Aortic smooth muscle cell (primary cell): Measurements from ENCODE around the gene TNNT1. TPM values are rescaled to one million over a fixed set of nuclear protein-coding genes. Genes with fewer than 3 reads are reported as not detected.

Experiments
- total RNA-seq: library from RNA; depleted of rRNA; stranded (reverse); fragments of >200 nt; gene quantifications from 2 replicates; pipeline ENCODE4 v1.2.3, GENCODE V29; 2014

TNNT1 gene
- 1.2 and 1.7 TPM in 2 replicates for total RNA-seq

GRCh38 chr19:55149078-55150003, at the start of gene TNNT1:
TSS of gene TNNT1 (minus strand) at chr19:55149206. CDS start at chr19:55147157, 2,049 bp downstream.

GRCh38 chr19:55179606-55180484, 30.8 kb upstream of the TNNT1 start, which contains the start of gene SYT5:
TSS of gene SYT5 (minus strand) at chr19:55180289. CDS start at chr19:55179041, 1,248 bp downstream.

GRCh38 chr19:55166530-55167268, 17.7 kb upstream of the TNNT1 start, which contains the start of gene DNAAF3:
TSS of gene DNAAF3 (minus strand) at chr19:55166613. CDS start at chr19:55166413, 200 bp downstream.

GRCh38 chr19:55157064-55157908, 8.3 kb upstream of the TNNT1 start, which contains the start of gene TNNI3:
TSS of gene TNNI3 (minus strand) at chr19:55157732. CDS start at chr19:55157589, 143 bp downstream.

GRCh38 chr19:55116859-55117662, 31.9 kb downstream of the TNNT1 start, which contains the start of gene PPP1R12C:
TSS of gene PPP1R12C (minus strand) at chr19:55117637. CDS start at chr19:55117543, 94 bp downstream.

Other genes starting within 250 kb of the TNNT1 start
- not detected in 2 replicates for gene NCR1, start 243.1 kb downstream of the TNNT1 start, total RNA-seq
- not detected in 2 replicates for gene NLRP7, start 201.7 kb downstream of the TNNT1 start, total RNA-seq
- 0.13 TPM in 1 of 2 replicates, not detected in the other for gene NLRP2, start 182.8 kb downstream of the TNNT1 start, total RNA-seq
- not detected in 2 replicates for gene GP6, start 110.9 kb downstream of the TNNT1 start, total RNA-seq
- gene RDH13, start 86.1 kb downstream of the TNNT1 start, total RNA-seq: 7.3 and 9.5 TPM in 2 replicates
- gene EPS8L1, start 73.3 kb downstream of the TNNT1 start, total RNA-seq: 0.53 and 0.75 TPM in 2 replicates
- gene PPP1R12C, start 31.6 kb downstream of the TNNT1 start, total RNA-seq: 35.0 and 37.6 TPM in 2 replicates
- not detected in 2 replicates for gene TNNI3, start 8.5 kb upstream of the TNNT1 start, total RNA-seq
- gene DNAAF3, start 17.4 kb upstream of the TNNT1 start, total RNA-seq: 0.40 and 0.44 TPM in 2 replicates
- under 0.01 and 0.26 TPM in 2 replicates for gene SYT5, start 31.1 kb upstream of the TNNT1 start, total RNA-seq
- 3.5 and 6.1 TPM in 2 replicates for gene PTPRH, start 60.3 kb upstream of the TNNT1 start, total RNA-seq
- 0.81 and 1.5 TPM in 2 replicates for gene TMEM86B, start 79.6 kb upstream of the TNNT1 start, total RNA-seq
- gene PPP6R1, start 109.8 kb upstream of the TNNT1 start, total RNA-seq: 27.7 and 30.8 TPM in 2 replicates
- 17.0 and 21.7 TPM in 2 replicates for gene HSPBP1, start 130.9 kb upstream of the TNNT1 start, total RNA-seq
- gene BRSK1, start 134.8 kb upstream of the TNNT1 start, total RNA-seq: 6.7 and 7.6 TPM in 2 replicates
- gene TMEM150B, start 176.1 kb upstream of the TNNT1 start, total RNA-seq: not detected in 2 replicates
- gene KMT5C, start 190.7 kb upstream of the TNNT1 start, total RNA-seq: 4.8 and 6.7 TPM in 2 replicates
- not detected in 2 replicates for gene COX6B2, start 205.5 kb upstream of the TNNT1 start, total RNA-seq
- not detected in 2 replicates for gene GARIN5B, start 214.1 kb upstream of the TNNT1 start, total RNA-seq
- 1.1 and 14.9 TPM in 2 replicates for gene IL11, start 221.3 kb upstream of the TNNT1 start, total RNA-seq
- gene TMEM190, start 227.6 kb upstream of the TNNT1 start, total RNA-seq: not detected in 2 replicates
- gene TMEM238, start 235.1 kb upstream of the TNNT1 start, total RNA-seq: 0.12 and 0.26 TPM in 2 replicates
- 153 and 182 TPM in 2 replicates for gene RPL28, start 236.7 kb upstream of the TNNT1 start, total RNA-seq